GM12878 (cell line): ENCODE measurements around the gene ARHGEF38. TPM values are rescaled to one million over a fixed set of nuclear protein-coding genes. Genes with fewer than 3 reads are reported as not detected.

Experiments
- ATAC-seq: fragments of 200-7000 bp; cut with Tn5 transposase; 3 replicates; pipeline ENCODE4 v1.9.1; 2020; ENCODE audit warnings: mild to moderate bottlenecking, moderate library complexity
- BruUV-seq: library from RNA; stranded (reverse); fragments of 400-500 nt; replicated peaks from 2 replicates; lab custom pipeline; 2021; lab: Mats Ljungman, UMichigan
- CTCF ChIA-PET: fragments of 300-600 bp; sonication (Branson Sonifier 250); formaldehyde crosslinking; extraction: SDS; loops from one replicate; lab custom pipeline; 2021; ENCODE audit warnings: inconsistent platforms; lab: Yijun Ruan, JAX
- POLR2A ChIA-PET: fragments of 350-600 bp; formaldehyde crosslinking; extraction: SDS; loops from one replicate; lab custom pipeline; 2021; ENCODE audit warnings: inconsistent platforms; lab: Charles Lee
- RAD21 ChIA-PET: fragments of 300-600 bp; sonication (Branson Sonifier 250); formaldehyde crosslinking; loops from one replicate; lab custom pipeline; 2023; ENCODE audit warnings: antibody characterized with exemption; ENCODE audit not compliant: unreplicated experiment; lab: Charles Lee
- SMC1A ChIA-PET: fragments of 300-600 bp; sonication (Branson Sonifier 250); formaldehyde crosslinking; loops from one replicate; lab custom pipeline; 2023; ENCODE audit not compliant: unreplicated experiment, uncharacterized antibody; lab: Charles Lee
- DNase-seq: peaks from one replicate; pipeline ENCODE4 v3.0.0-alpha.2; 2011; ENCODE audit warnings: low read depth, low spot score
- FAIRE-seq: peaks from 3 replicates; lab custom pipeline; 2011; peaks lifted over from hg19 to GRCh38; lab: Jason Lieb, UNC
- H2AFZ ChIP-seq: 2 replicates; pipeline ENCODE4 v1.6.0; 2011; ENCODE audit warnings: low read depth, low read length, control low read depth; ENCODE audit not compliant: control insufficient read depth
- H3K27ac ChIP-seq: 2 replicates; pipeline ENCODE4 v1.5.1; 2011; ENCODE audit warnings: control low read depth; ENCODE audit not compliant: control insufficient read depth, insufficient read depth
- H3K27me3 ChIP-seq, 2 experiments: replicated peaks in 1 of 2; 2 replicates each; pipeline versions ENCODE4 v1.6.0 to v1.6.1; 2011; ENCODE audit warnings: low read length in 1 of 2; ENCODE audit not compliant: control insufficient read depth in 2 of 2, insufficient read depth in 2 of 2
- H3K36me3 ChIP-seq, 2 experiments: 2 replicates each; pipeline ENCODE4 v1.5.1; 2011; ENCODE audit warnings: low read length in 1 of 2; ENCODE audit not compliant: control insufficient read depth in 2 of 2, insufficient read depth in 2 of 2
- H3K4me1 ChIP-seq: 2 replicates; pipeline ENCODE4 v1.6.1; 2011; ENCODE audit warnings: mild to moderate bottlenecking, low read length, moderate library complexity, mixed read lengths; ENCODE audit not compliant: control insufficient read depth, insufficient read depth
- H3K4me2 ChIP-seq: 2 replicates; pipeline ENCODE4 v1.6.0; 2011; ENCODE audit warnings: control low read depth; ENCODE audit not compliant: control insufficient read depth, insufficient read depth
- H3K4me3 ChIP-seq: fragments of 200-600 bp; sonication (generic); 2 replicates; pipeline ENCODE4 v1.5.1; 2016
- H3K79me2 ChIP-seq: 2 replicates; pipeline ENCODE4 v1.6.0; 2011; ENCODE audit warnings: low read length; ENCODE audit not compliant: control insufficient read depth, insufficient read depth
- H3K9ac ChIP-seq: 2 replicates; pipeline ENCODE4 v1.8.0; 2011; ENCODE audit warnings: low read length, control low read depth, mixed read lengths; ENCODE audit not compliant: control insufficient read depth, insufficient read depth
- H3K9me3 ChIP-seq: replicated peaks from 3 replicates; pipeline ENCODE4 v1.5.1; 2011; ENCODE audit warnings: mild to moderate bottlenecking, low read length; ENCODE audit not compliant: control insufficient read depth, insufficient read depth
- H4K20me1 ChIP-seq: 2 replicates; pipeline ENCODE4 v1.6.0; 2011; ENCODE audit not compliant: control insufficient read depth, insufficient read depth
- BHLHE40 ChIP-seq, 2 experiments: fragments of 450-650 bp in 1 of 2; IDR thresholded peaks; 2 replicates each; pipeline ENCODE4 v1.6.1; 2011 to 2017; ENCODE audit warnings: low read depth in 2 of 2, borderline replicate concordance in 1 of 2, improper control_type of control experiment in 1 of 2, low read length in 1 of 2, mild to moderate bottlenecking in 1 of 2
- GATAD2B ChIP-seq: fragments of 450-650 bp; conservative IDR thresholded peaks from 2 replicates; pipeline ENCODE4 v1.6.1; 2017; ENCODE audit warnings: low read depth, mild to moderate bottlenecking, moderate library complexity
- IKZF1 ChIP-seq: fragments of 450-650 bp; conservative IDR thresholded peaks from 2 replicates; pipeline ENCODE4 v1.6.1; 2017; ENCODE audit warnings: antibody characterized with exemption, mild to moderate bottlenecking
- MTA2 ChIP-seq: fragments of 450-650 bp; IDR thresholded peaks from 2 replicates; pipeline ENCODE4 v1.6.1; 2016; ENCODE audit warnings: low read depth, mild to moderate bottlenecking, moderate library complexity
- RAD21 ChIP-seq: IDR thresholded peaks from 2 replicates; pipeline ENCODE4 v1.6.1; 2011; ENCODE audit warnings: mild to moderate bottlenecking, low read depth, low read length, moderate library complexity; ENCODE audit not compliant: insufficient read depth
- RAD51 ChIP-seq: fragments of 450-650 bp; IDR thresholded peaks from 2 replicates; pipeline ENCODE4 v1.6.1; 2016; ENCODE audit warnings: moderate library complexity, mild to moderate bottlenecking, inconsistent platforms
- SPI1 ChIP-seq: IDR thresholded peaks from 2 replicates; pipeline ENCODE4 v1.6.1; 2011; ENCODE audit warnings: low read depth, mild to moderate bottlenecking, low read length, moderate library complexity, borderline replicate concordance; ENCODE audit not compliant: insufficient read depth
- STAT1 ChIP-seq: fragments of 450-650 bp; conservative IDR thresholded peaks from 2 replicates; pipeline ENCODE4 v1.6.1; 2014; ENCODE audit warnings: antibody characterized with exemption, mild to moderate bottlenecking
- WGBS: methylation state at CpG from one replicate; pipeline ENCODE4 v1.1.6; 2016; ENCODE audit warnings: low lambda C conversion rate; ENCODE audit not compliant: insufficient replicate concordance, insufficient coverage; ENCODE audit errors: missing lambda C conversion rate; 5-methylcytosine and 5-hydroxymethylcytosine counted together
- in situ Hi-C: fragments of 300-500 bp; cut with MboI; formaldehyde crosslinking; loops from 9 replicates; pipeline ENCODE4 v1.14.3; 2018; ENCODE audit warnings: mixed read lengths
- intact Hi-C: fragments of 100-400 bp; cut with micrococcal nuclease; formaldehyde crosslinking; loops from one replicate; pipeline ENCODE4 v1.14.2; 2022; ENCODE audit not compliant: unreplicated experiment
- polyA plus RNA-seq, 11 experiments: library from polyadenylated mRNA; depleted of rRNA in 4 of 11; unstranded in 6 of 11; stranded (reverse) in 5 of 11; fragments of >200 nt; fragmentation: Nextera tagmentation in 4 of 11; fragmentation: Illumina TruSeq in 1 of 11; extraction: Ambion mirVana in 4 of 11; extraction: Trizol in 1 of 11; gene quantifications; 1 replicate in 1 of 11; 2 replicates in 10 of 11; pipeline versions ENCODE4 v1.2.1 to v1.2.3, GENCODE V29; 2011 to 2016; ENCODE audit warnings: inconsistent platforms in 2 of 11, missing spikeins in 2 of 11, low read depth in 1 of 11
- total RNA-seq, 4 experiments: library from RNA; depleted of rRNA in 3 of 4; stranded (reverse); fragments of >200 nt in 3 of 4; fragmentation: Illumina TruSeq in 1 of 4; extraction: Trizol in 1 of 4; gene quantifications; 2 replicates each; pipeline versions ENCODE4 v1.2.1 to v1.2.3, GENCODE V29; 2013 to 2021
- TF ChIP-seq, protein P1 (sequence below): fragments of 450-650 bp; IDR thresholded peaks from 2 replicates; pipeline ENCODE4 v1.6.1; 2018; ENCODE audit warnings: borderline replicate concordance, mild to moderate bottlenecking; ENCODE audit not compliant: partially characterized antibody

ARHGEF38 gene
- total and polyA plus RNA-seq, 10 of the 15 experiments (the other 5 are each of a cell fraction or from before 2014, with no cell fraction given): 0.01 to 1.1 (median 0.09) TPM; not detected in 2

DNA sequence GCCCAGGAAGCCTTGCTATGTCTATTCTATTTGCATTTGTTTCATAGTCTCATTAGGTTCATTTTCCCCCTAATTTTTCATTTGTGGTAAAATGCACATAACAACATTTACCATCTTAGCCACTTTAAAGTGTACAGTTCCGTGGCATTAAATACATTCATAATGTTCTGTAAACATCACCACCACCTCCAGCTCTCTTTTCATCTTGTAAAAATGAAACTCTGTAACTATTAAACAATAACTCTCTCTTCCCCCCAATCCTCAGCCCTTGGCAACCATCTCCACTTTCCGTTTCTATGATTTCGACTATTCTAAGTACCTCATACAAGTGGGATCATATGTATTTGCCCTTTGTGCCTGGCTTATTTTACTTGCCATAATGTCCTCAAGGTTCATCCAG, 19.9 kb downstream of the ARHGEF38 start:
- peak; percentile 55 for TF ChIP-seq MTA2
- TF ChIP-seq GATAD2B: no peak
- H3K9me3 ChIP-seq: no peaks in the 10 kb centered on the region
- ATAC-seq (peak; percentile 88), FAIRE-seq (peak; percentile 27), DNase-seq (no peak)
- no TSS peak for BruUV-seq
- no peak overlapping the region for H2AFZ ChIP-seq
- ChIA-PET SMC1A (interaction anchor here (1.0 to 1.8 kb wide), 2 partner anchors 15 to 51 kb away, joined by 3 to 4 read pairs; no protein-coding TSS in a partner anchor), POLR2A (no interaction called here), CTCF (interaction anchor here (0.7 to 1.2 kb wide), 3 partner anchors 9 to 88 kb away, joined by 3 to 5 read pairs (median 3); no protein-coding TSS in a partner anchor), RAD21 (no interaction called here)
- H3K27me3 ChIP-seq: no peaks in the 10 kb centered on the region
- H3K4me2 ChIP-seq: no peak overlapping the region
- H3K27ac ChIP-seq: no peak overlapping the region
- no peak overlapping the region for H3K4me3 ChIP-seq
- no peaks in the 10 kb centered on the region for H3K4me1 ChIP-seq
- in situ Hi-C loops (no loop called here), intact Hi-C loops (no loop called here)
- WGBS: 31% methylated on average over 3 of the region's 3 CpGs
- no peaks in the 10 kb centered on the region for H4K20me1 ChIP-seq
- H3K79me2 ChIP-seq: no peaks in the 10 kb centered on the region
- H3K36me3 ChIP-seq: no peaks in the 10 kb centered on the region
- H3K9ac ChIP-seq: no peak overlapping the region

DNA sequence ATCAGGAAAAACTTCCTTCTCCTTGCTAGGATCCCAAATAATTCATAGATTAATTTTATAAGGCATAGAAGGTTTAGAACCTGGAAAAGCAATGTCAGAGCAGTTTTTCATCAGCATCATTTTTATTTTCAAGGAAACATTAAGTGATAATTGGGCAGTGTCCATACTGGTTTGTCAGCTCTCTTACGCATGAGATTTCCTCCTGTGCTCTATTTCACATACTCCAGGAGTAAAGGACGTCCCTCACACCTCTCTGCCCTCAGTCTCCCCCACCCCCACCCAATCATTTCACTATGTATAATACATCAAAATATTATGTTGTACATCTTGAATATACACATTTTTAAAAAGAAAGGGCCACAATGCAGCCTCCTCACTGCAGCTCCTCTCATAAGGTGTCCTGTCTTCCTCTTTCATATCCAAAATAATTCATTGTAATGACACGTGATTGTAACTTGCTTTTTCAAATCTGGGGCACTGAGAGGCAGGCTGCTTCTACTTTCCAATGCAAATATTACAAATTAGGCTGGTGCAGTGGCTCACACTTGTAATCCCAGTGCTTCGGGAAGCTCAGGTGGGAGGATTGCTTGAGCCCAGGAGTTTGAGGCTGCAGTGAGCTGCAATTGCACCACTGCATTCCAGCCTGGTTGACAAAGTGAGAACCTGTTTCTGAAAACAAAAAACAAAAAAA, 34.4 kb downstream of the ARHGEF38 start:
- TF ChIP-seq IKZF1: no peak
- peak in 1 of 2 experiments; percentile 30; a peak in 1 of 4 replicates for TF ChIP-seq BHLHE40 (IDR thresholded peaks at IDR 0.05; ENCODE audit: borderline replicate concordance in 1 of 2, low read depth in 2 of 2, low read length in 1 of 2)
- TF ChIP-seq RAD21: 0 out of 2 replicates have a peak, but pooled peaks have one; percentile 9
- TF ChIP-seq, protein P1, sequence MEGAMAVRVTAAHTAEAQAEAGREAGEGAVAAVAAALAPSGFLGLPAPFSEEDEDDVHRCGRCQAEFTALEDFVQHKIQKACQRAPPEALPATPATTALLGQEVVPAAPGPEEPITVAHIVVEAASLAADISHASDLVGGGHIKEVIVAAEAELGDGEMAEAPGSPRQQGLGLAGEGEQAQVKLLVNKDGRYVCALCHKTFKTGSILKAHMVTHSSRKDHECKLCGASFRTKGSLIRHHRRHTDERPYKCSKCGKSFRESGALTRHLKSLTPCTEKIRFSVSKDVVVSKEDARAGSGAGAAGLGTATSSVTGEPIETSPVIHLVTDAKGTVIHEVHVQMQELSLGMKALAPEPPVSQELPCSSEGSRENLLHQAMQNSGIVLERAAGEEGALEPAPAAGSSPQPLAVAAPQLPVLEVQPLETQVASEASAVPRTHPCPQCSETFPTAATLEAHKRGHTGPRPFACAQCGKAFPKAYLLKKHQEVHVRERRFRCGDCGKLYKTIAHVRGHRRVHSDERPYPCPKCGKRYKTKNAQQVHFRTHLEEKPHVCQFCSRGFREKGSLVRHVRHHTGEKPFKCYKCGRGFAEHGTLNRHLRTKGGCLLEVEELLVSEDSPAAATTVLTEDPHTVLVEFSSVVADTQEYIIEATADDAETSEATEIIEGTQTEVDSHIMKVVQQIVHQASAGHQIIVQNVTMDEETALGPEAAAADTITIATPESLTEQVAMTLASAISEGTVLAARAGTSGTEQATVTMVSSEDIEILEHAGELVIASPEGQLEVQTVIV: no peak
- peak; percentile 29; the same call in 1 of the 2 replicates for TF ChIP-seq RAD51
- TF ChIP-seq STAT1: no peak
- peak; percentile 8; the same call in 1 of the 2 replicates for TF ChIP-seq SPI1
- peak overlapping the region; percentile 48 for H3K4me2 ChIP-seq
- ChIA-PET RAD21 (interaction anchor here (0.8 to 4.6 kb wide), 6 partner anchors 17 to 128 kb away, joined by 4 to 18 read pairs (median 8); no protein-coding TSS in a partner anchor), CTCF (interaction anchor here (1.2 to 2.9 kb wide), 5 partner anchors 13 to 128 kb away, joined by 3 to 14 read pairs (median 8); no protein-coding TSS in a partner anchor), SMC1A (interaction anchor here (0.9 to 5.7 kb wide), 12 partner anchors 10 to 128 kb away, joined by 3 to 41 read pairs (median 6); no protein-coding TSS in a partner anchor), POLR2A (interaction anchor here (0.6 to 1.1 kb wide), 2 partner anchors 37 to 73 kb away, joined by 3 to 4 read pairs; no protein-coding TSS in a partner anchor)
- H3K4me3 ChIP-seq: no peak overlapping the region
- H2AFZ ChIP-seq: peak overlapping the region; percentile 5; the same call in 1 of the 2 replicates
- no peak overlapping the region for H3K27ac ChIP-seq
- in situ Hi-C loops (no loop called here), intact Hi-C loops (no loop called here)
- no peaks in the 10 kb centered on the region for H4K20me1 ChIP-seq
- 54% methylated on average over 4 of the region's 4 CpGs for WGBS
- H3K9me3 ChIP-seq: no peaks in the 10 kb centered on the region
- DNase-seq (no peak), FAIRE-seq (no peak), ATAC-seq (peak; percentile 61)
- H3K27me3 ChIP-seq: no peaks in the 10 kb centered on the region
- no peaks in the 10 kb centered on the region for H3K79me2 ChIP-seq
- H3K9ac ChIP-seq: no peak overlapping the region
- BruUV-seq: no TSS peak
- H3K36me3 ChIP-seq: no peaks in the 10 kb centered on the region
- peaks cover 10% of the 10 kb centered on the region; the same call in 1 of the 2 replicates for H3K4me1 ChIP-seq
